ENCODE results near the gene VSIG1. TPM values are rescaled to one million over a fixed set of nuclear protein-coding genes. Genes with fewer than 3 reads are reported as not detected.

VSIG1 gene
- total RNA-seq, 1 experiment from 2014 or later: 0.12 TPM

Other genes starting within 250 kb of the VSIG1 start
- 2.0 and 3.9 TPM in 2 replicates for gene MID2, start 219.2 kb upstream of the VSIG1 start, total RNA-seq (2014; rRNA removed; shearing (Covaris generic))
- gene TEX13B, start 62.7 kb upstream of the VSIG1 start, total RNA-seq (2014; rRNA removed; shearing (Covaris generic)): not detected in 2 replicates
- gene PSMD10, start 46.5 kb downstream of the VSIG1 start, total RNA-seq (2014; rRNA removed; shearing (Covaris generic)): 97.7 and 108 TPM in 2 replicates
- 7.1 and 7.5 TPM in 2 replicates for gene ATG4A, start 46.7 kb downstream of the VSIG1 start, total RNA-seq (2014; rRNA removed; shearing (Covaris generic))